ENCODE data around the gene GRIA3.
"Not testable (repeated sequence)": the region's sequence is repeated elsewhere in the genome, so short reads cannot be mapped to it uniquely, and the experiment has no call there.

Gene GRIA3

GRCh38 chrX:123271902-123272301 lies 87.8 kb downstream of the GRIA3 start:
- in situ Hi-C loops (cut with HindIII; ENCODE audit: low sequenced_read_pairs), result no loop called here

GRCh38 chrX:123272630-123273029 lies 88.6 kb downstream of the GRIA3 start:
- in situ Hi-C loops (cut with HindIII; ENCODE audit: low sequenced_read_pairs), result no loop called here

- in situ Hi-C loops (cut with HindIII; ENCODE audit: low sequenced_read_pairs), result no loop called here
These were observed 90.7 kb downstream of the GRIA3 start for GRCh38 chrX:123274796-123275195.

GRCh38 chrX:123277347-123277746 lies 93.3 kb downstream of the GRIA3 start:
- in situ Hi-C loops (cut with HindIII; ENCODE audit: low sequenced_read_pairs), result no loop called here

- in situ Hi-C loops (cut with HindIII; ENCODE audit: low sequenced_read_pairs), result no loop called here
These were observed 93.7 kb downstream of the GRIA3 start for GRCh38 chrX:123277821-123278220.

- in situ Hi-C loops (cut with HindIII; ENCODE audit: low sequenced_read_pairs), result no loop called here
These were observed 98.2 kb downstream of the GRIA3 start for GRCh38 chrX:123282241-123282640.

- in situ Hi-C loops (cut with HindIII; ENCODE audit: low sequenced_read_pairs), result not testable (repeated sequence)
These were observed 99.3 kb downstream of the GRIA3 start for GRCh38 chrX:123283407-123283806.

- in situ Hi-C loops (cut with HindIII; ENCODE audit: low sequenced_read_pairs), result no loop called here
These were observed 107.5 kb downstream of the GRIA3 start for GRCh38 chrX:123291623-123292022.

- in situ Hi-C loops (cut with HindIII; ENCODE audit: low sequenced_read_pairs), result no loop called here
These were observed 113.9 kb downstream of the GRIA3 start for GRCh38 chrX:123298026-123298425.

GRCh38 chrX:123303429-123303828 lies 119.4 kb downstream of the GRIA3 start:
- in situ Hi-C loops (cut with HindIII; ENCODE audit: low sequenced_read_pairs), result no loop called here

- in situ Hi-C loops (cut with HindIII; ENCODE audit: low sequenced_read_pairs), result no loop called here
These were observed 124.6 kb downstream of the GRIA3 start for GRCh38 chrX:123308658-123309057.

- in situ Hi-C loops (cut with HindIII; ENCODE audit: low sequenced_read_pairs), result no loop called here
These were observed 126.0 kb downstream of the GRIA3 start for GRCh38 chrX:123310112-123310511.

- in situ Hi-C loops (cut with HindIII; ENCODE audit: low sequenced_read_pairs), result no loop called here
These were observed 127.4 kb downstream of the GRIA3 start for GRCh38 chrX:123311486-123311885.

- in situ Hi-C loops (cut with HindIII; ENCODE audit: low sequenced_read_pairs), result no loop called here
These were observed 129.4 kb downstream of the GRIA3 start for GRCh38 chrX:123313486-123313885.

GRCh38 chrX:123320622-123321021 lies 136.5 kb downstream of the GRIA3 start:
- in situ Hi-C loops (cut with HindIII; ENCODE audit: low sequenced_read_pairs), result no loop called here

GRCh38 chrX:123322536-123322935 lies 138.5 kb downstream of the GRIA3 start:
- in situ Hi-C loops (cut with HindIII; ENCODE audit: low sequenced_read_pairs), result no loop called here

- in situ Hi-C loops (cut with HindIII; ENCODE audit: low sequenced_read_pairs), result no loop called here
These were observed 140.5 kb downstream of the GRIA3 start for GRCh38 chrX:123324625-123325024.

- in situ Hi-C loops (cut with HindIII; ENCODE audit: low sequenced_read_pairs), result no loop called here
These were observed 146.3 kb downstream of the GRIA3 start for GRCh38 chrX:123330229-123330942.

- in situ Hi-C loops (cut with HindIII; ENCODE audit: low sequenced_read_pairs), result no loop called here
These were observed 147.3 kb downstream of the GRIA3 start for GRCh38 chrX:123331349-123331748.

GRCh38 chrX:123331859-123332258 lies 147.8 kb downstream of the GRIA3 start:
- in situ Hi-C loops (cut with HindIII; ENCODE audit: low sequenced_read_pairs), result no loop called here

GRCh38 chrX:123336666-123337065 lies 152.6 kb downstream of the GRIA3 start:
- in situ Hi-C loops (cut with HindIII; ENCODE audit: low sequenced_read_pairs), result no loop called here

- in situ Hi-C loops (cut with HindIII; ENCODE audit: low sequenced_read_pairs), result no loop called here
These were observed 154.0 kb downstream of the GRIA3 start for GRCh38 chrX:123337886-123338639.

Measured in DLD1 (cell line).